Thoracic aorta (tissue), 2 donors: ENCODE results near the gene NGF. TPM values are rescaled to one million over a fixed set of nuclear protein-coding genes. Genes with fewer than 3 reads are reported as not detected.

Source experiments
- ATAC-seq: fragments of 150-250 bp; one replicate; pipeline ENCODE4 v1.8.0; 2017; ENCODE audit warnings: low read depth; ENCODE audit not compliant: insufficient number of reproducible peaks, low FRiP score
- DNase-seq: peaks from one replicate; pipeline ENCODE4 v3.0.0-alpha.2; 2020; ENCODE audit warnings: low spot score
- H3K27ac ChIP-seq, 2 donors: fragments of 200-600 bp; sonication (generic); 1 replicate in 1 of 2; 2 replicates in 1 of 2; pipeline ENCODE4 v1.5.1; 2016; ENCODE audit warnings: mild to moderate bottlenecking in 2 of 2, moderate library complexity in 2 of 2
- H3K27me3 ChIP-seq: fragments of 200-600 bp; sonication (generic); replicated peaks from 2 replicates; pipeline ENCODE4 v1.6.0; 2016; ENCODE audit warnings: mild to moderate bottlenecking; ENCODE audit not compliant: insufficient read depth
- H3K36me3 ChIP-seq: fragments of 200-600 bp; sonication (generic); one replicate; pipeline ENCODE4 v1.5.1; 2016
- H3K4me1 ChIP-seq, 2 donors: fragments of 200-600 bp; sonication (generic); 1 replicate in 1 of 2; 2 replicates in 1 of 2; pipeline versions ENCODE4 v1.5.1 to v1.6.0; 2016; ENCODE audit warnings: low read depth in 2 of 2, mild to moderate bottlenecking in 1 of 2; ENCODE audit not compliant: control insufficient read depth in 1 of 2
- H3K4me3 ChIP-seq: fragments of 200-600 bp; sonication (generic); 2 replicates; pipeline ENCODE4 v1.5.1; 2016; ENCODE audit warnings: mild to moderate bottlenecking
- H3K9me3 ChIP-seq: fragments of 200-600 bp; sonication (generic); 2 replicates; pipeline ENCODE4 v1.5.1; 2016
- CTCF ChIP-seq: fragments of 200-600 bp; sonication (generic); IDR thresholded peaks from one replicate; pipeline ENCODE4 v1.5.1; 2019; ENCODE audit warnings: antibody characterized with exemption
- total RNA-seq, 2 donors: library from RNA; depleted of rRNA; stranded (reverse); fragments of >200 nt; gene quantifications; one replicate each; pipeline versions ENCODE4 v1.1.0 to v1.2.3, GENCODE V29; 2016

The NGF gene
- total RNA-seq, 2 donors from 2014 or later: 21.8 to 25.7 TPM

- no peaks in the 10 kb centered on the region for H3K9me3 ChIP-seq
- no peaks in the 10 kb centered on the region for H3K36me3 ChIP-seq
- ATAC-seq: peak; percentile 71
- no peak for TF ChIP-seq CTCF
- peaks cover 8 to 39% of the 10 kb centered on the region in 2 donors for H3K4me1 ChIP-seq
- H3K4me3 ChIP-seq: peak overlapping the region; percentile 48
- DNase-seq: no peak
- H3K27me3 ChIP-seq: no peaks in the 10 kb centered on the region
- peak overlapping the region; percentile 84 to 96 for H3K27ac ChIP-seq
Observed at GRCh38 chr1:115282807-115283208, 55.2 kb downstream of the NGF start.

GRCh38 chr1:115281143-115281542 lies 56.9 kb downstream of the NGF start:
- DNase-seq (no peak), ATAC-seq (no peak)
- Histone ChIP-seq H3K36me3 (no peaks in the 10 kb centered on the region), H3K27me3 (no peaks in the 10 kb centered on the region), H3K4me3 (no peak overlapping the region), H3K9me3 (peaks cover 5% of the 10 kb centered on the region), H3K27ac (no peak overlapping the region), H3K4me1 (peaks cover 8 to 39% of the 10 kb centered on the region in 2 donors)
- TF ChIP-seq CTCF: no peak

- no peak overlapping the region for H3K27ac ChIP-seq
- no peak for TF ChIP-seq CTCF
- H3K27me3 ChIP-seq: no peaks in the 10 kb centered on the region
- H3K9me3 ChIP-seq: peaks cover 5% of the 10 kb centered on the region
- H3K36me3 ChIP-seq: no peaks in the 10 kb centered on the region
- H3K4me3 ChIP-seq: no peak overlapping the region
- ATAC-seq: no peak
- DNase-seq: no peak
- peaks cover 8 to 33% of the 10 kb centered on the region in 2 donors for H3K4me1 ChIP-seq
Observed at GRCh38 chr1:115280064-115280463, 58.0 kb downstream of the NGF start.

DNA sequence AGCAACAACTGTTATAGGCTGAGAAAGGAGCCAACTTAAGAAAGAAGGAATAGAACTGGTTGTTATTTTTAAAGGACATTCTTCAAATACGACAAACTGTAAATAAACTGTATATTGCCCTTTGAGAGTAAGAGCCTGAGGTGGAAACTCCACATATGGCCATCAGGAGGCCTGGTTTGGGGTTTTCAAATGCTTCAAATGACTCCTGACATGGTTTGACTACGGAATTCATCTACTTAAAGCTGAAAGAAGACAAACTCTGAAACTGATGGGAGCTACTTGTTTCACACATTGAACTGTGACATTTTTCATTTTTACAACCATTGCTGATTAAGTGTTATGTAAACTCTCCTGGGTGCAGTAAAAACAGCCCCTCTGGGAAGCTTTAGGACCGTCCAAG lies 59.8 kb downstream of the NGF start:
- no peak for TF ChIP-seq CTCF

DNA sequence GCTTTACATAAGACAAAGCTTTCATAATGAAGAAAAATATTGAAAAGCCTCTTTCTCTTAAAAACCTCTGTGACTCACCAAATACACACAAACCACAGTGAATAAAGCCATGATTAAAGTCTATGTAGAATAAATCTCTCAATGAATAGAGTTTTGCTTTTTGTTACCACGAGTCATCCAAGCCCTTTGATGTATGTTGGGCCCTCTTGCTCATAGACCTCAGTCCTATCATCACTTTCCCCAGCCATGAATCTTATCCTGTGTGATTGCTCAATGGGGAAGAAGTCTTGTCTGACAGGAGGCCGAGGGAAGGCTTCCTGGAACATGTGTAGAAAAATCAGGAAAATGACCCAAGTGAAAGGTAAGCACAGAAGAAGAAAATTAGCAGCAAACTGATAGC lies 60.8 kb downstream of the NGF start:
- DNase-seq (no peak), ATAC-seq (no peak)
- H3K27me3 ChIP-seq: no peaks in the 10 kb centered on the region
- TF ChIP-seq CTCF: no peak
- no peak overlapping the region for H3K4me3 ChIP-seq
- H3K9me3 ChIP-seq: peaks cover 5% of the 10 kb centered on the region
- H3K27ac ChIP-seq: no peak overlapping the region
- no peaks in the 10 kb centered on the region for H3K36me3 ChIP-seq
- H3K4me1 ChIP-seq: peaks cover 0 to 13% of the 10 kb centered on the region in 2 donors

More for the DNA sequence above, 59.8 kb downstream of the NGF start:
- Histone ChIP-seq H3K9me3 (peaks cover 5% of the 10 kb centered on the region), H3K27ac (no peak overlapping the region), H3K4me1 (peaks cover 3 to 22% of the 10 kb centered on the region in 2 donors), H3K27me3 (no peaks in the 10 kb centered on the region), H3K4me3 (no peak overlapping the region), H3K36me3 (no peaks in the 10 kb centered on the region)
- DNase-seq: no peak
- ATAC-seq: no peak
